Fibroblast of peridontal ligament (primary cell): ENCODE measurements around the gene KDM6A.
A peak's percentile ranks its signal among the peaks of the same experiment; 100 is the strongest.
"Not testable (repeated sequence)": the region's sequence is repeated elsewhere in the genome, so short reads cannot be mapped to it uniquely, and the experiment has no call there.

Source experiments
- DNase-seq: peaks from one replicate; pipeline ENCODE4 v3.0.0-alpha.2; 2010; ENCODE audit errors: extremely low read depth

Gene KDM6A

GRCh38 chrX:44889824-44890223 is 16.8 kb downstream of the KDM6A start:
- no peak for DNase-seq

- DNase-seq: no peak
These were observed 17.3 kb downstream of the KDM6A start for GRCh38 chrX:44890247-44890646.

- not testable (repeated sequence) for DNase-seq
These were observed 17.7 kb downstream of the KDM6A start for GRCh38 chrX:44890687-44891086.

GRCh38 chrX:44891642-44892041 is 18.7 kb downstream of the KDM6A start:
- no peak for DNase-seq

GRCh38 chrX:44896876-44897186 is 23.8 kb downstream of the KDM6A start:
- no peak for DNase-seq

- no peak for DNase-seq
These were observed 24.6 kb downstream of the KDM6A start for GRCh38 chrX:44897539-44897938.

GRCh38 chrX:44898411-44899221 is 25.6 kb downstream of the KDM6A start:
- DNase-seq: no peak

- no peak for DNase-seq
These were observed 27.0 kb downstream of the KDM6A start for GRCh38 chrX:44899946-44900345.

- no peak for DNase-seq
These were observed 30.1 kb downstream of the KDM6A start for GRCh38 chrX:44903107-44903506.

- DNase-seq: no peak
These were observed 31.0 kb downstream of the KDM6A start for GRCh38 chrX:44903830-44904530.

GRCh38 chrX:44904542-44905115 is 31.6 kb downstream of the KDM6A start:
- peak; percentile 52 for DNase-seq

GRCh38 chrX:44906041-44906440 is 33.1 kb downstream of the KDM6A start:
- no peak for DNase-seq

GRCh38 chrX:44906542-44906941 is 33.6 kb downstream of the KDM6A start:
- no peak for DNase-seq

GRCh38 chrX:44908153-44908552 is 35.2 kb downstream of the KDM6A start:
- DNase-seq: no peak

GRCh38 chrX:44908827-44909226 is 35.8 kb downstream of the KDM6A start:
- no peak for DNase-seq

- not testable (repeated sequence) for DNase-seq
These were observed 37.5 kb downstream of the KDM6A start for GRCh38 chrX:44910508-44910907.

- DNase-seq: not testable (repeated sequence)
These were observed 38.1 kb downstream of the KDM6A start for GRCh38 chrX:44911074-44911600.

GRCh38 chrX:44913656-44914531 is 40.9 kb downstream of the KDM6A start:
- DNase-seq: no peak

GRCh38 chrX:44914532-44915198 is 41.7 kb downstream of the KDM6A start:
- peak; percentile 51 for DNase-seq

- no peak for DNase-seq
These were observed 42.4 kb downstream of the KDM6A start for GRCh38 chrX:44915361-44915868.

- no peak for DNase-seq
These were observed 45.7 kb downstream of the KDM6A start for GRCh38 chrX:44918722-44919121.
